ENCODE measurements around the gene DOCK4. TPM values are rescaled to one million over a fixed set of nuclear protein-coding genes. Genes with fewer than 3 reads are reported as not detected.

Gene DOCK4
- total and polyA plus RNA-seq, 10 of the 15 experiments (the other 5 are each of a cell fraction or from before 2014, with no cell fraction given) = 0.03 to 0.73 (median 0.38) TPM

DNA sequence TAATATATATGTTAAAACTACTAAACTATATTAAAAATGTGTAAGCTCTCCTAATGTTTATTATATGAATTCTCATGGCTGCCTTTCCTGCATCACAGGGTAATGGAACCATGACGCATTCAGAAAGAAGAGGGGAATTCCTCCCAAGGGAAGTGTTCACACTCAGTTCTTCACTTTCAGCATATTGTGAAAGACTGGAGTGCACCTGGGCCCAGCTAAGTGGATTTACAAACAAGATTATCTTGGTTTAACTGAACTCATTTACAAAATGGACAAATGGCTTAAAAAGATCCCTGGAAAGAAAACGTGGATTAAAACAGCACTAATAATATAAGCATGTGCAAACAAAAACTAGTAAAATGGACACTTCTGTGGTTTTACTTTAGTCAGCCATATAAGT, 149.8 kb downstream of the DOCK4 start:
- TF ChIP-seq BCL11A (IDR thresholded peaks at IDR 0.05; ENCODE audit: low read depth, low read length) (0 out of 2 replicates have a peak, but pooled peaks have one; percentile 18), ZNF24 (IDR thresholded peaks at IDR 0.05) (peak; percentile 27; the same call in 1 of the 2 replicates), YY1 (IDR thresholded peaks at IDR 0.05; ENCODE audit: low read depth, low read length) (no peak), CREM (IDR thresholded peaks at IDR 0.05; ENCODE audit: low read depth) (peak; percentile 29; the same call in 1 of the 2 replicates), RUNX3 (IDR thresholded peaks at IDR 0.05; ENCODE audit: low read length) (peak; percentile 6; the same call in 1 of the 2 replicates), EP300 (IDR thresholded peaks at IDR 0.05; ENCODE audit: borderline replicate concordance in 1 of 2, control insufficient read depth in 1 of 2, low read depth in 2 of 2, low read length in 2 of 2) (no peak), RELA (IDR thresholded peaks at IDR 0.05; ENCODE audit: borderline replicate concordance, partially characterized antibody) (peak; percentile 25), ASH2L (IDR thresholded peaks at IDR 0.05; ENCODE audit: borderline replicate concordance, low read depth) (no peak), SPI1 (IDR thresholded peaks at IDR 0.05; ENCODE audit: borderline replicate concordance, insufficient read depth, low read depth, low read length) (peak; percentile 56; the same call in 1 of the 2 replicates), ETV6 (conservative IDR thresholded peaks at IDR 0.05 in 1 of 2, IDR thresholded peaks at IDR 0.05 in 1 of 2; ENCODE audit: borderline replicate concordance in 1 of 2, low read depth in 1 of 2) (peak in 1 of 2 experiments; percentile 32; a peak in 1 of 4 replicates), CEBPB (IDR thresholded peaks at IDR 0.05; ENCODE audit: borderline replicate concordance in 1 of 2, low read depth in 2 of 2, low read length in 2 of 2) (peak in 1 of 2 experiments; percentile 33; a peak in 1 of 4 replicates), JUNB (IDR thresholded peaks at IDR 0.05) (peak; percentile 51), FOXK2 (IDR thresholded peaks at IDR 0.05) (no peak), SMAD5 (IDR thresholded peaks at IDR 0.05; ENCODE audit: low read depth) (no peak), RAD21 (IDR thresholded peaks at IDR 0.05; ENCODE audit: insufficient read depth, low read depth, low read length) (no peak)
- TF ChIP-seq, protein P1, sequence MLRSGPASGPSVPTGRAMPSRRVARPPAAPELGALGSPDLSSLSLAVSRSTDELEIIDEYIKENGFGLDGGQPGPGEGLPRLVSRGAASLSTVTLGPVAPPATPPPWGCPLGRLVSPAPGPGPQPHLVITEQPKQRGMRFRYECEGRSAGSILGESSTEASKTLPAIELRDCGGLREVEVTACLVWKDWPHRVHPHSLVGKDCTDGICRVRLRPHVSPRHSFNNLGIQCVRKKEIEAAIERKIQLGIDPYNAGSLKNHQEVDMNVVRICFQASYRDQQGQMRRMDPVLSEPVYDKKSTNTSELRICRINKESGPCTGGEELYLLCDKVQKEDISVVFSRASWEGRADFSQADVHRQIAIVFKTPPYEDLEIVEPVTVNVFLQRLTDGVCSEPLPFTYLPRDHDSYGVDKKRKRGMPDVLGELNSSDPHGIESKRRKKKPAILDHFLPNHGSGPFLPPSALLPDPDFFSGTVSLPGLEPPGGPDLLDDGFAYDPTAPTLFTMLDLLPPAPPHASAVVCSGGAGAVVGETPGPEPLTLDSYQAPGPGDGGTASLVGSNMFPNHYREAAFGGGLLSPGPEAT (IDR thresholded peaks at IDR 0.05; ENCODE audit: low read depth) = peak; percentile 51; the same call in 1 of the 2 replicates
- TF ChIP-seq, protein P2, sequence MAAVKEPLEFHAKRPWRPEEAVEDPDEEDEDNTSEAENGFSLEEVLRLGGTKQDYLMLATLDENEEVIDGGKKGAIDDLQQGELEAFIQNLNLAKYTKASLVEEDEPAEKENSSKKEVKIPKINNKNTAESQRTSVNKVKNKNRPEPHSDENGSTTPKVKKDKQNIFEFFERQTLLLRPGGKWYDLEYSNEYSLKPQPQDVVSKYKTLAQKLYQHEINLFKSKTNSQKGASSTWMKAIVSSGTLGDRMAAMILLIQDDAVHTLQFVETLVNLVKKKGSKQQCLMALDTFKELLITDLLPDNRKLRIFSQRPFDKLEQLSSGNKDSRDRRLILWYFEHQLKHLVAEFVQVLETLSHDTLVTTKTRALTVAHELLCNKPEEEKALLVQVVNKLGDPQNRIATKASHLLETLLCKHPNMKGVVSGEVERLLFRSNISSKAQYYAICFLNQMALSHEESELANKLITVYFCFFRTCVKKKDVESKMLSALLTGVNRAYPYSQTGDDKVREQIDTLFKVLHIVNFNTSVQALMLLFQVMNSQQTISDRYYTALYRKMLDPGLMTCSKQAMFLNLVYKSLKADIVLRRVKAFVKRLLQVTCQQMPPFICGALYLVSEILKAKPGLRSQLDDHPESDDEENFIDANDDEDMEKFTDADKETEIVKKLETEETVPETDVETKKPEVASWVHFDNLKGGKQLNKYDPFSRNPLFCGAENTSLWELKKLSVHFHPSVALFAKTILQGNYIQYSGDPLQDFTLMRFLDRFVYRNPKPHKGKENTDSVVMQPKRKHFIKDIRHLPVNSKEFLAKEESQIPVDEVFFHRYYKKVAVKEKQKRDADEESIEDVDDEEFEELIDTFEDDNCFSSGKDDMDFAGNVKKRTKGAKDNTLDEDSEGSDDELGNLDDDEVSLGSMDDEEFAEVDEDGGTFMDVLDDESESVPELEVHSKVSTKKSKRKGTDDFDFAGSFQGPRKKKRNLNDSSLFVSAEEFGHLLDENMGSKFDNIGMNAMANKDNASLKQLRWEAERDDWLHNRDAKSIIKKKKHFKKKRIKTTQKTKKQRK (IDR thresholded peaks at IDR 0.05; ENCODE audit: low read depth, low read length) = no peak
- TF ChIP-seq, protein P3, sequence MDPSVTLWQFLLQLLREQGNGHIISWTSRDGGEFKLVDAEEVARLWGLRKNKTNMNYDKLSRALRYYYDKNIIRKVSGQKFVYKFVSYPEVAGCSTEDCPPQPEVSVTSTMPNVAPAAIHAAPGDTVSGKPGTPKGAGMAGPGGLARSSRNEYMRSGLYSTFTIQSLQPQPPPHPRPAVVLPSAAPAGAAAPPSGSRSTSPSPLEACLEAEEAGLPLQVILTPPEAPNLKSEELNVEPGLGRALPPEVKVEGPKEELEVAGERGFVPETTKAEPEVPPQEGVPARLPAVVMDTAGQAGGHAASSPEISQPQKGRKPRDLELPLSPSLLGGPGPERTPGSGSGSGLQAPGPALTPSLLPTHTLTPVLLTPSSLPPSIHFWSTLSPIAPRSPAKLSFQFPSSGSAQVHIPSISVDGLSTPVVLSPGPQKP (IDR thresholded peaks at IDR 0.05; ENCODE audit: low read depth, low read length) = no peak
- POLR2A ChIA-PET = interaction anchor here (1.1 to 1.4 kb wide), 2 partner anchors 24 to 28 kb away, joined by 3 to 7 read pairs; no protein-coding TSS in a partner anchor
- ATAC-seq (peak; percentile 90), FAIRE-seq (no peak), DNase-seq (ENCODE audit: low read depth, low spot score) (peak; percentile 27)
- Histone ChIP-seq H3K27ac (ENCODE audit: control insufficient read depth, insufficient read depth) (no peak overlapping the region), H3K79me2 (ENCODE audit: control insufficient read depth, insufficient read depth, low read length) (no peaks in the 10 kb centered on the region), H3K4me1 (ENCODE audit: control insufficient read depth, insufficient read depth, low read length) (no peaks in the 10 kb centered on the region), H3K9ac (ENCODE audit: control insufficient read depth, insufficient read depth, low read length) (no peak overlapping the region), H3K36me3 (ENCODE audit: control insufficient read depth in 2 of 2, insufficient read depth in 2 of 2, low read length in 1 of 2) (no peaks in the 10 kb centered on the region), H3K4me3 (no peak overlapping the region), H3K4me2 (ENCODE audit: control insufficient read depth, insufficient read depth) (no peak overlapping the region), H3K27me3 (replicated peaks in 1 of 2; ENCODE audit: control insufficient read depth in 2 of 2, insufficient read depth in 2 of 2, low read length in 1 of 2) (no peaks in the 10 kb centered on the region), H4K20me1 (ENCODE audit: control insufficient read depth, insufficient read depth) (no peaks in the 10 kb centered on the region), H2AFZ (ENCODE audit: control insufficient read depth, low read depth, low read length) (peak overlapping the region; percentile 30), H3K9me3 (replicated peaks; ENCODE audit: control insufficient read depth, insufficient read depth, low read length) (no peaks in the 10 kb centered on the region)
- RAD21 ChIA-PET (ENCODE audit: unreplicated experiment) = interaction anchor here (1.4 to 1.7 kb wide), 3 partner anchors 19 to 28 kb away, joined by 3 to 6 read pairs (median 4); no protein-coding TSS in a partner anchor
- 0% methylated on average over 2 of the region's 2 CpGs for WGBS (ENCODE audit: insufficient coverage, insufficient replicate concordance, low lambda C conversion rate, missing lambda C conversion rate)
- CTCF ChIA-PET = interaction anchor here (0.6 to 2.1 kb wide), 4 partner anchors 23 to 394 kb away, joined by 3 to 5 read pairs (median 4); partner anchors contain the start of gene IFRD1
- SMC1A ChIA-PET (ENCODE audit: uncharacterized antibody, unreplicated experiment) = interaction anchor here (1.1 to 1.7 kb wide), 4 partner anchors 24 to 57 kb away, joined by 3 to 8 read pairs (median 6); no protein-coding TSS in a partner anchor
- intact Hi-C loops (cut with micrococcal nuclease; ENCODE audit: unreplicated experiment) (no loop called here), in situ Hi-C loops (cut with MboI) (no loop called here)
- no TSS peak for BruUV-seq (replicated peaks)
